GOT3 (cell line): ENCODE data around the gene NUTF2.
A peak's percentile ranks its signal among the peaks of the same experiment; 100 is the strongest.
"Not testable (repeated sequence)": the region's sequence is repeated elsewhere in the genome, so short reads cannot be mapped to it uniquely, and the experiment has no call there.

Experiments used
- DNase-seq: peaks from one replicate; lab custom pipeline; 2025; ENCODE audit warnings: mixed read lengths; lab: John Stamatoyannopoulos, UW

NUTF2 gene

GRCh38 chr16:67846320-67847063 is at the start of gene NUTF2:
NUTF2 (plus strand) TSS chr16:67846933; CDS start chr16:67865131, 18,198 bp downstream.
- peak; percentile 90 for DNase-seq

DNA sequence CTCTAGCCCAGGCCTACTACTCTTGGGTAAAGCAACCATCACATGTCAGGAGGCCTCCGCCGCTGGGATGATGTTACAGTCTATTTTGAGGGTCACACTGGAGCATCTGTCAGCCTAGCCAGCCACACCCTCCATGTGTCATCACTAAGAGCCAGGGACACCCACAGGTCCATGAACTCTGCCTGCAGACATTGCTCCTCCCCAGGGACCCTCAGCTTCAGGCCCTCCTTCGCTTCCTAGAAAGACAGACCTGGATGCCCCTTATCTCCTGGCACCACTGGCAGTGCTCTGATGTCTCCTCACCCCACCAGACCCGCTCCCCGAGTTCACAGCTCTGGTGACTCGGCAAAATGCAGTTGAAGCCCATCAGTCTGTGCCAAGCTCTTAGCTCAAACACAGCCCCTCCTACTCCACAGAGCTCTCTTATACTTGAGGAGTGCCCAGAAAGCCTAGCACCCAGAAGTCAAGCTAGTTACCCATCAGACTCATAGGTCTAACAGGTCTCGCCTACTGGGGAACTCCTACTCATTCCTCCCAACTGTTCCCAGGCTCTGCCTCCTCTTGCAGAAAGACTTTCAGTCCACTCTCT is 46.3 kb upstream of the NUTF2 start:
- no peak for DNase-seq

DNA sequence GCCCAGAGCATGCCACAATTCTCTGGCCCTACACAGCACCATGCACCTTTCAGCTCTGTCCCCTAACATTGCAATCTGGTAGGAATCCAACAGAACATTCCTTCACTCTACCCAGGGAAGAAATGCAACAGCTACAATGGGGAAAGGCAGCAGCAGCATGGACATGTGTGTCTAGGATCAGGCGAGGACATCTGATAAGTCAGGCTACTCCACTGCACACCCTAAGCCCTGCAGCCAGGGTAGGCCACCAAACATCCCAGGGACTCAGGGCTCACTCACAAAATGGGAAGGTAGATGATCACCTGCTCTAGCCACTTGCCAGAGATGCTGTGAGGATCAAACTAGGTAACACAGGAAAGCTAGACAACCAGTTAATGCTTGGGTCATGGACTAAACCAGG is 45.5 kb upstream of the NUTF2 start:
- no peak for DNase-seq

- no peak for DNase-seq
These were observed 44.9 kb upstream of the NUTF2 start for GRCh38 chr16:67801883-67802282.

DNA sequence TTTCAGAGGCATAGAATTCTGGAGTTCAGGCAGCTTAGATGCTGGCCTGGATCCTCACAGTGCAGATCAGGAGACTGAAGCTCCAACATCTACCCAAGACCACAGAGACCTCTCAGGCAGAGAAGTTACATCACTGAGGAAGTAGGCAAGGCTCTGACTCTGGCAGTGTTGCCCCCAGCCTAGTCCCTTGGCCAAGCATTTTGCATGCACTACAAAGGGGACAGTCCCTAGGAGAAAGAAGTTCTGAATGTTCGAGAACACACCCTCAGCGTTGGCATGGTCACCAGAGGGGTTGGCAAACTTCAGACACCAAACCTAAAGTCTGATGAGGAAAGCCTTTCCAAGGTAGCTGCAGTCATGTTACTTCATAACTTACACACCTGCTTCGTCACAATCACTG is 42.8 kb upstream of the NUTF2 start:
- DNase-seq: no peak

- no peak for DNase-seq
These were observed 41.7 kb upstream of the NUTF2 start for GRCh38 chr16:67804853-67805542.

GRCh38 chr16:67805718-67806427 is 40.9 kb upstream of the NUTF2 start:
- DNase-seq: no peak

- DNase-seq: peak; percentile 91
These were observed 40.1 kb upstream of the NUTF2 start, which contains the start of the genes RANBP10 and TSNAXIP1 for GRCh38 chr16:67806428-67807147. RANBP10 (minus strand) TSS chr16:67806560; CDS start chr16:67806536, 24 bp downstream. TSNAXIP1 (plus strand) TSS chr16:67806889; CDS start chr16:67807150, 261 bp downstream.

DNA sequence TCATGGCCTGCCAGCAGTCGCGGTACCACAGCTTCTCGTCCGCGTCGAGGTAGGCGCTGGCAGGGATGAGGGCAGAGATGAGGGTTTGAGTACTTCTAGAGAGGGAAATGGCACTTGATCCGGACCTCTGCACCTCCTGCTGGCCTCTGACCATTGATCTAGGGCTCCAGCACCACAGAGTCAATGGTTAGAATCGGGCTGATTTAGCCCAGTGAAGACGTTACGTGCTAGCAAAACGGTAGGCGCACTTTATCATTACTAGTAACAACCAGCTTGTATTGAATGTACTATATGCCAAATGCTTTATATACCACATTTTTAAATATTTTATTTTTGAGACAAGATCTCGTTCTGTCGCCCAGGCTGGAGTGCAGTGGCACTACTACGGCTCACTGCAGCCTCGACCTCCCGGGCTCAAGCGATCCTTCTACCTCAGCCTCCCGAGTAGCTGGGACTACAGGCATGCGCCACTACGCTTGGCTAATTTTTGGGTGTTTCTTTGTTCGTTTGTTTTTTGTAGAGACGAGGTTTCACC is 39.5 kb upstream of the NUTF2 start:
- DNase-seq: no peak

DNA sequence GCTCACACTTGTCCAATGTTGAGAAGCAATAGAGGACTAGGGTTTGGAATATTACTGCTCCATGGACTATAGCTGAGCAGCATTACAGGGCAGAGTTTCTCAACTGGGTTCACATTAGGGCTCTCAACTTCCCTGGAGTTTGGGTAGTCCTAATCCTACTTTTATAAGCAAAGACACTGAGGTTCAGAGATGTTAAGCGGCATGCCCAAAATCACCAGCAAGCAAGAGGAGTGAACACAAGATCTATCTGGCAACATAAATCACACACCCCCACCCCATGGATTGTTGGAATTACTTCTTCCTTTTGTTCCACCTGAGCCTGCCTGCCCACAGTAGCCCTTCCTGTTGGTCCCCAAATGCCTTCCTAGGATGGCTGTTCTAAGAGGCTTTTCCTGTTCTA is 34.8 kb upstream of the NUTF2 start:
- DNase-seq: no peak

DNA sequence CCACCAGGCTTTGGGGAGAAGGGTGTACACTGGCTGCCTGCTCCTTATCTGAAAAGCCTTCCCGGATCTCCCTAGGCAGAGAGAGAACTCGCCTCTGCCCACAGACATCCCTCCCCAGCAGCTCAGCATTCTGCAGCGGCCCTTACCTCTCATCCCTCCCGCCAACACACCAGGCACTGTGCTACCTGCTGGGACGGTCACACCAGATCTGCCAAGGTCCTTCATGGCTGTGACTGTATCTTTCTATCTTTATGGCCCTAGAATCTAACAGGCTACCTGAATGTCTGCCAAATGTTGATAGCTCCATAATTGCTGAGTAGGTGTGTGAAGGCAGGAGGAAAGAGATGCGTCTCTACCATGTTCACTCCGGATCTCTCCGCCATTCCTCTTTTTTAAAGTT is 32.2 kb upstream of the NUTF2 start:
- no peak for DNase-seq

GRCh38 chr16:67820608-67821259 is 26.0 kb upstream of the NUTF2 start:
- DNase-seq: no peak

- DNase-seq: no peak
These were observed 24.2 kb upstream of the NUTF2 start for GRCh38 chr16:67822511-67822910.

DNA sequence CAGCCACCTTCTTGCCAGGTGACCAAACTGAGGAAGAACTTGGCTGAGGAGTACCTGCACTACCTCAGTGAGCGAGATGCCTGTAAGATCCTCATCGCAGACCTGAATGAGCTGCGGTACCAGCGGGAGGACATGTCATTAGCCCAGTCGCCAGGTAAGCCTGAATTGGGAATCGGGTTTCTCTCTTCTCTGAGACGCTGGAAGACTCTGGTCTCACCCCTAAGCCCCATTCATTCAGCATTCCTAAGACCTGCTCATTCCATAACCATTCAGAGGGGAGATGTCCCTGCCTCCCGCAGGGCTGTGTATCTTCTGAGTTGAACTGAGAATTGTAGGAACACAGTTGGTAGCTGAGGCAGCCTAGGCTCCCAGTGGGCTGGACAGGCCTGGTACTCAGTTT is 21.6 kb upstream of the NUTF2 start:
- DNase-seq: no peak

DNA sequence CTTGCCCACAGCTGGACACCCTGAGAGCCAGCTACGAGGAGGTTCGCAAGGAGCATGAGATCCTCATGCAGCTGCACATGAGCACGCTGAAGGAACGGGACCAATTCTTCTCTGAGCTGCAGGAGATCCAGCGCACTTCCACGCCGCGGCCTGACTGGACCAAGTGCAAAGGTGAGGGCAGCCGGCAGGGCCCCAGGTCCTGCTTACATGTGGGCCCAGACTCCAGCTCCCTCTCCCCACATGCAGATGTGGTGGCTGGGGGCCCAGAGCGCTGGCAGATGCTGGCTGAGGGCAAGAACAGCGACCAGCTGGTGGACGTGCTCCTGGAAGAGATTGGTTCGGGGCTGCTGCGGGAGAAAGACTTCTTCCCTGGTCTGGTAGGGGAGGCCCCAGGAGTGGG is 20.8 kb upstream of the NUTF2 start:
- DNase-seq: no peak

- no peak for DNase-seq
These were observed 18.1 kb upstream of the NUTF2 start for GRCh38 chr16:67828651-67829050.

DNA sequence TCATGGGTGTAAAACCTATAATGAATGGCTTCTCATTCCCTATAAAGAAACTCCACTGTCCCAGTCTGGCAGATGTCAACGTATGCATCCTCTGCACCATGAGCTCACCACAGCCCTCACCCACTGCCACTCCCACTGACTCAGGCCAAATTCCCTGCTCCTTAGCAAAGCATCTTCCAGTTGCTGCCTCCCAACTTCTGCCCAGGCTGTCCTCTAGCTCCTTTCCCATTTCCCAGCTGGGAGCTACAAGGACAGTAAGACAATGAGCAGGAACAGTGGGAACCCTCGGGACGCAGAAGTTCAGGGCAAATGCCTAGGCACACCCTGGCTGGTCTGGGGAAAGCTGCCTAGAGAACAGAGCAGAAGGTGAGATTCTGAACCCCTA is 13.7 kb upstream of the NUTF2 start:
- DNase-seq: no peak

- DNase-seq: peak; percentile 84
These were observed 13.1 kb upstream of the NUTF2 start for GRCh38 chr16:67833415-67834241.

GRCh38 chr16:67834242-67834614 is 12.5 kb upstream of the NUTF2 start:
- DNase-seq: no peak

DNA sequence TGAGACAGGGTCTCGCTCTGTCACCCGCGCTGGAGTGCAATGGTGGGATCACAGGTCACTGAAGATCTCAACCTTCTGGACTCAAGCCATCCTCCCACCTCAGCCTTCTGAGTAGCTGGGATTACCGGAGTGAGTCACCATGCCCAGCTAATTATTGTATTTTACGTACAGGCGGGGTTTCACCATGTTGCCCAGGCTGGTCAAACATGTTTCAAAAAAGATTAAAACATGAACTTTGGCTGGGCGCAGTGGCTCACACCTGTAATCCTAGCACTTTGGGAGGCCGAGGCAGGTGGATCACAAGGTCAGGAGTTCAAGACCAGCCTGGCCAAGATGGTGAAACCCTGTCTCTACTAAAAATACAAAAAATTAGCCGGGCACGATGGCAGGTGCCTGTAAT is 9.5 kb upstream of the NUTF2 start:
- not testable (repeated sequence) for DNase-seq
